Fibroblast of lung (primary cell): ENCODE measurements around the gene SPECC1L. TPM values are rescaled to one million over a fixed set of nuclear protein-coding genes. Genes with fewer than 3 reads are reported as not detected.
"Not testable (repeated sequence)": the region's sequence is repeated elsewhere in the genome, so short reads cannot be mapped to it uniquely, and the experiment has no call there.

Experiments used
- DNase-seq, 2 donors: peaks; one replicate each; pipeline versions ENCODE4 v3.0.0 to v3.0.0-alpha.2; 2010; ENCODE audit warnings: low read depth in 2 of 2
- H2AFZ ChIP-seq: 2 replicates; pipeline ENCODE4 v1.5.1; 2012; ENCODE audit warnings: low read length, control low read depth, inconsistent platforms
- H3K27ac ChIP-seq: 2 replicates; pipeline ENCODE4 v1.5.1; 2011; ENCODE audit warnings: low read length, control low read depth; ENCODE audit not compliant: insufficient read depth
- H3K27me3 ChIP-seq: 2 replicates; pipeline ENCODE4 v1.5.1; 2011; ENCODE audit warnings: mild to moderate bottlenecking, low read length; ENCODE audit not compliant: control insufficient read depth, insufficient read depth
- H3K36me3 ChIP-seq: 2 replicates; pipeline ENCODE4 v1.5.1; 2011; ENCODE audit warnings: low read length; ENCODE audit not compliant: control insufficient read depth, insufficient read depth
- H3K4me1 ChIP-seq: 2 replicates; pipeline ENCODE4 v1.5.1; 2011; ENCODE audit warnings: low read length; ENCODE audit not compliant: control insufficient read depth, insufficient read depth; ENCODE audit errors: extremely low read depth
- H3K4me2 ChIP-seq: 2 replicates; pipeline ENCODE4 v1.5.1; 2011; ENCODE audit warnings: low read length, control low read depth; ENCODE audit not compliant: insufficient read depth; ENCODE audit errors: extremely low read depth
- H3K4me3 ChIP-seq, 4 experiments: fragments of 200-600 bp in 1 of 4; sonication (generic) in 1 of 4; replicated peaks in 1 of 4; 2 replicates each; pipeline ENCODE4 v1.5.1; 2011 to 2016; ENCODE audit warnings: low read length in 4 of 4, low read depth in 3 of 4, mild to moderate bottlenecking in 3 of 4, control low read depth in 2 of 4, inconsistent platforms in 1 of 4, mixed read lengths in 1 of 4; ENCODE audit not compliant: insufficient read depth in 1 of 4; ENCODE audit errors: control extremely low read depth in 1 of 4
- H3K79me2 ChIP-seq: 2 replicates; pipeline ENCODE4 v1.5.1; 2012; ENCODE audit warnings: mild to moderate bottlenecking, low read length, inconsistent platforms; ENCODE audit not compliant: control insufficient read depth, insufficient read depth
- H3K9ac ChIP-seq: 2 replicates; pipeline ENCODE4 v1.5.1; 2011; ENCODE audit warnings: mild to moderate bottlenecking, low read length, control low read depth; ENCODE audit not compliant: insufficient read depth
- H3K9me3 ChIP-seq: 2 replicates; pipeline ENCODE4 v1.5.1; 2012; ENCODE audit warnings: low read depth, low read length; ENCODE audit not compliant: control insufficient read depth, insufficient read depth
- H4K20me1 ChIP-seq: 2 replicates; pipeline ENCODE4 v1.5.1; 2011; ENCODE audit warnings: low read length; ENCODE audit not compliant: control insufficient read depth, insufficient read depth; ENCODE audit errors: extremely low read depth
- CTCF ChIP-seq, 2 donors: IDR thresholded peaks in 1 of 2; conservative IDR thresholded peaks in 1 of 2; 1 replicate in 1 of 2; 2 replicates in 1 of 2; pipeline ENCODE4 v1.5.1; 2011 to 2012; ENCODE audit warnings: low read length in 2 of 2, control low read depth in 1 of 2, inconsistent platforms in 1 of 2, low read depth in 1 of 2, mild to moderate bottlenecking in 1 of 2
- EZH2 ChIP-seq: IDR thresholded peaks from 2 replicates; pipeline ENCODE4 v1.5.1; 2012; ENCODE audit warnings: low read length, control low read depth, mild to moderate bottlenecking; ENCODE audit errors: missing control alignments
- polyA plus RNA-seq, 2 donors: library from polyadenylated mRNA; depleted of rRNA in 1 of 2; stranded (reverse) in 1 of 2; unstranded in 1 of 2; fragments of >200 nt; gene quantifications; 2 replicates each; pipeline ENCODE4 v1.2.1, GENCODE V29; 2011 to 2012; ENCODE audit warnings: missing spikeins in 1 of 2
- total RNA-seq: library from RNA; depleted of rRNA; stranded (reverse); fragments of >200 nt; gene quantifications from 2 replicates; pipeline ENCODE4 v1.2.1, GENCODE V29; 2014

The SPECC1L gene
- total and polyA plus RNA-seq, 2 donors (not counting 1 experiment from before 2014, with no cell fraction given) = 40.3 to 46.2 TPM

- Histone ChIP-seq H3K79me2 (peaks cover 35% of the 10 kb centered on the region), H3K4me3 (no peak overlapping the region), H3K36me3 (peaks cover 1% of the 10 kb centered on the region), H4K20me1 (no peaks in the 10 kb centered on the region), H3K4me1 (peaks cover 14% of the 10 kb centered on the region), H3K27me3 (no peaks in the 10 kb centered on the region), H2AFZ (no peak overlapping the region), H3K9me3 (no peaks in the 10 kb centered on the region), H3K27ac (no peak overlapping the region), H3K4me2 (no peak overlapping the region), H3K9ac (no peak overlapping the region)
- TF ChIP-seq EZH2 = no peak
- TF ChIP-seq CTCF (conservative IDR thresholded peaks at IDR 0.05 in 1 of 2, IDR thresholded peaks at IDR 0.05 in 1 of 2; ENCODE audit: low read depth in 1 of 2, low read length in 2 of 2) = no peak
- peak in 1 of 2 donors; percentile 76 for DNase-seq
Observed at GRCh38 chr22:24305260-24305692, 34.6 kb downstream of the SPECC1L start.

- DNase-seq = no peak
- H2AFZ ChIP-seq = no peak overlapping the region
- no peaks in the 10 kb centered on the region for H3K27me3 ChIP-seq
- H3K9ac ChIP-seq = no peak overlapping the region
- H3K9me3 ChIP-seq = no peaks in the 10 kb centered on the region
- H4K20me1 ChIP-seq = no peaks in the 10 kb centered on the region
- H3K4me2 ChIP-seq = no peak overlapping the region
- no peak overlapping the region for H3K4me3 ChIP-seq
- H3K27ac ChIP-seq = no peak overlapping the region
- peaks cover 31% of the 10 kb centered on the region for H3K79me2 ChIP-seq
- no peaks in the 10 kb centered on the region for H3K36me3 ChIP-seq
- peaks cover 2% of the 10 kb centered on the region for H3K4me1 ChIP-seq
- TF ChIP-seq EZH2 (no peak), CTCF (conservative IDR thresholded peaks at IDR 0.05 in 1 of 2, IDR thresholded peaks at IDR 0.05 in 1 of 2; ENCODE audit: low read depth in 1 of 2, low read length in 2 of 2) (no peak)
Observed at GRCh38 chr22:24310969-24311368, 40.3 kb downstream of the SPECC1L start.

GRCh38 chr22:24315367-24315966 lies 44.8 kb downstream of the SPECC1L start:
- no peak overlapping the region for H3K4me2 ChIP-seq
- H3K79me2 ChIP-seq = peaks cover 7% of the 10 kb centered on the region
- DNase-seq = peak; percentile 48 to 80

GRCh38 chr22:24316264-24316663 lies 45.6 kb downstream of the SPECC1L start:
- H4K20me1 ChIP-seq, H3K36me3 ChIP-seq, H3K4me3 ChIP-seq, H3K4me1 ChIP-seq, H3K9me3 ChIP-seq, H3K27me3 ChIP-seq, DNase-seq, H3K79me2 ChIP-seq, H2AFZ ChIP-seq, H3K9ac ChIP-seq, H3K27ac ChIP-seq, H3K4me2 ChIP-seq: not testable (repeated sequence)

More at GRCh38 chr22:24315367-24315966, 44.8 kb downstream of the SPECC1L start:
- Histone ChIP-seq H3K27me3 (no peaks in the 10 kb centered on the region), H3K4me1 (peaks cover 2% of the 10 kb centered on the region), H2AFZ (no peak overlapping the region), H4K20me1 (no peaks in the 10 kb centered on the region), H3K36me3 (no peaks in the 10 kb centered on the region), H3K4me3 (no peak overlapping the region), H3K9me3 (no peaks in the 10 kb centered on the region), H3K27ac (no peak overlapping the region), H3K9ac (no peak overlapping the region)
- TF ChIP-seq CTCF (conservative IDR thresholded peaks at IDR 0.05 in 1 of 2, IDR thresholded peaks at IDR 0.05 in 1 of 2; ENCODE audit: low read depth in 1 of 2, low read length in 2 of 2) (no peak), EZH2 (no peak)

GRCh38 chr22:24317511-24317910 lies 46.9 kb downstream of the SPECC1L start:
- H3K27me3 ChIP-seq, H3K36me3 ChIP-seq, H3K4me1 ChIP-seq, H3K4me2 ChIP-seq, H3K79me2 ChIP-seq, H2AFZ ChIP-seq, DNase-seq, H3K9ac ChIP-seq, H3K9me3 ChIP-seq, H3K27ac ChIP-seq, H3K4me3 ChIP-seq, H4K20me1 ChIP-seq: not testable (repeated sequence)
